ENCODE measurements around the gene GFAP.

DNA sequence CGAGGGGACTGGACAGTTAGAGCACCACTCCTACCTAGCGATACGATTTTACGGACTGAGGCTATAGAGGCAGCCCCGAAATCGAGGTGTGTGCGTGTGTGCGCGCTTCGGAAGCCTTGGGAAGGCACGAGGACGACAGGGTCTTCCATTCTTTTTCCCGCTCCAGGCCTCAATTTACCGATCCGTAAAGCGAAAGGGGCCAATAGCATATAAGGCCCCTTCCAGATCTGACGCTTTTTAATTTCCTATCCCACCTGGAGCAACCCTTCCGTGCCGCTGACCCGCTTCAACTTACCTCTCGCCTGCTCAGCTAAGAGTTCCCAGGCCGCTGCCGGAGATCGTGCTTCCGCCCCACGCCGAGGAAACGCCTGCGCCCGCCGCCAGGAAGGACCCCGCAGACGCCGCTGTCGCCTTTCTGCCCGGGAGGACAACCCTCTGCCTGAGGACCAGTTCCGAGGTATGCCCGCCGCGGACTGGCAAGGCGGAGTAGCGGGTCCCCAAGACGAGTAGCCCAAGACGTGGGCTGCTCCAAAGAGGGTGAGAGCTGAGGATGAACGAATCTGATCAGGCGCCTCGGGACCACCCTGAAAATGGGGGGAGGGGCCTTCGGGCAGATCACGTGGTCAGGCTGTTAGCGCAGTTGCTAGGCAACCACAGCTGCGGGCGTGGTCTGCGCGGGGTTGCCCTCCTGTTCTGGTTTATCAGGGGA, 16.1 kb downstream of the GFAP start, which contains the start of gene EFTUD2:
- TF ChIP-seq, protein P1, sequence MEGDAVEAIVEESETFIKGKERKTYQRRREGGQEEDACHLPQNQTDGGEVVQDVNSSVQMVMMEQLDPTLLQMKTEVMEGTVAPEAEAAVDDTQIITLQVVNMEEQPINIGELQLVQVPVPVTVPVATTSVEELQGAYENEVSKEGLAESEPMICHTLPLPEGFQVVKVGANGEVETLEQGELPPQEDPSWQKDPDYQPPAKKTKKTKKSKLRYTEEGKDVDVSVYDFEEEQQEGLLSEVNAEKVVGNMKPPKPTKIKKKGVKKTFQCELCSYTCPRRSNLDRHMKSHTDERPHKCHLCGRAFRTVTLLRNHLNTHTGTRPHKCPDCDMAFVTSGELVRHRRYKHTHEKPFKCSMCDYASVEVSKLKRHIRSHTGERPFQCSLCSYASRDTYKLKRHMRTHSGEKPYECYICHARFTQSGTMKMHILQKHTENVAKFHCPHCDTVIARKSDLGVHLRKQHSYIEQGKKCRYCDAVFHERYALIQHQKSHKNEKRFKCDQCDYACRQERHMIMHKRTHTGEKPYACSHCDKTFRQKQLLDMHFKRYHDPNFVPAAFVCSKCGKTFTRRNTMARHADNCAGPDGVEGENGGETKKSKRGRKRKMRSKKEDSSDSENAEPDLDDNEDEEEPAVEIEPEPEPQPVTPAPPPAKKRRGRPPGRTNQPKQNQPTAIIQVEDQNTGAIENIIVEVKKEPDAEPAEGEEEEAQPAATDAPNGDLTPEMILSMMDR (conservative IDR thresholded peaks at IDR 0.05; ENCODE audit: low read depth, low read length), result no peak
- no peak for TF ChIP-seq EZH2 (IDR thresholded peaks at IDR 0.05; ENCODE audit: borderline replicate concordance, low read depth, low read length, poor library complexity, severe bottlenecking)
